Inflammatory macrophage (primary cell): ENCODE measurements around the gene FAM168B.
"Not testable (repeated sequence)": the region's sequence is repeated elsewhere in the genome, so short reads cannot be mapped to it uniquely, and the experiment has no call there.

Experiments used
- DNase-seq, 2 donors: peaks; one replicate each; pipeline ENCODE4 v3.0.0-alpha.2; 2020 to 2022

Gene FAM168B

DNA sequence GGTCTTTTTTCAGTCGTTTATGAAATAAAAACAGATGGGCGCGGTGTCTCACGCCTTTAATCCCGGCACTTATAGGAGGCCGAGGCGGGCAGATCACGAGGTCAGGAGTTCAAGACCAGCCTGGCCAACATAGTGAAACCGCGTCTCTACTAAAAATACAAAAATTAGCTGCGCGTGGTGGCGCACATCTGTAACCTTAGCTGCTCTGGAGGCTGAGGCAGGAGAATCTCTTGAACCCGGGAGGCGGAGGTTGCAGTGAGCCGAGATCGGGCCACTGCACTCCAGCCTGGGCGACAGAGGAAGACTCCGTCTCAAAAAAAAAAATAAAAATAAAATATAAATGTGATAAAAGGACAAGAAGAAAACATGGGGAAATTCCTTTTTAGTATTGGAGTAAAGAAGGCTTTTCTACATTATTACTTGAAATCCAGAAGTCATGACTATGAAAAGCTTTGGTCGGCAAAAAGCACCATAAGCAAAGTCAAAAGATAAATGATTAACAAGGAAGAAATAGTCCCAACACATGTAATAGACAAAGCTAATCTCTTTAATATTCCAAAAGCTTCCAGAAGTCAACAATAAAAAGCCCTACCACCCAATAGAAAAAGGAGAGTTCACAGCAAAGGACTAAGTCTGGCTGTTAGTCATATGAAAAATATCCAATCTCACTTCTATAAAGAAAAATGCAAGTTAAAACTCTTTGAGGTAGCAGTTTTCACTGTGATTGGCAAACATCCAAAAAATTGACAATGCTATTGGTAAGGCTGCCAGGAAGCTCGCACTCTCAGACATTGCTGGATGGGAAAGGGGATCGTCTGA lies 1.4 kb upstream of the FAM168B start:
- DNase-seq, result no peak

DNA sequence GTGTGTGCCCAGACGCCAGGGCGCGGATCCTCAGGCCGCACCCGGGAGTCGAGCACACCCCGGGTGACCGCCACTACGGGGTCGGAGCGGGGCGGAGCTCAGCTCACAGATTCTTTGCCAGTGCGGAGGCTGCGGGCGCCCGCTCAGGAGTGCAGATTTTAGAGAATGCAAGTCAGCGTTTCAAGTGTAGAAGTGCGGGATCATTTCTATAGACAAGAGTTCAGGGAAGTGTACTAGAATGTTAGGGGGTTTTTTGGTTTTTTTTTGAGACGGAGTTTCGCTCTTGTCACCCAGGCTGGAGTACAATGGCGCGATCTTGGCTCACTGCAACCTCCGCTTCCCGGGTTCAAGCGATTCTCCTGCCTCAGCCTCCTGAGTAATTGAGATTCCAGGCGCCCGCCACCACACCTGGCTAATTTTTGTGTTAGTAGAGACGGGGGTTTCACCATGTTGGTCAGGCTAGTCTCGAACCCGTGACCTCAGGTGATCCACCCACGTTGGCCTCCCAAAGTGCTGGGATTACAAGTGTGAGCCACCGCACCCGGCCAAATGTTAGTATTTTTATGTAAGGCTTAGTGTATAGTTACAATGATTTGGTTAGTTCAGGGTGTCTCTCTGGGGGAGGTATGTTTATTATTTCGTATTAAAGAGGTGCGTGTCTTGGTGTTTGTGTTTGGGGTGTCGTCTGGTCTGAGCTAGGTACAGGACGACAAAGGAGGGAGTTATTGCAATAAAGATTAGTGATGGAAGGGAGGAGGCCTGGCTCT lies 619 bp upstream of the FAM168B start:
- DNase-seq, result peak in 1 of 2 donors; percentile 78

DNA sequence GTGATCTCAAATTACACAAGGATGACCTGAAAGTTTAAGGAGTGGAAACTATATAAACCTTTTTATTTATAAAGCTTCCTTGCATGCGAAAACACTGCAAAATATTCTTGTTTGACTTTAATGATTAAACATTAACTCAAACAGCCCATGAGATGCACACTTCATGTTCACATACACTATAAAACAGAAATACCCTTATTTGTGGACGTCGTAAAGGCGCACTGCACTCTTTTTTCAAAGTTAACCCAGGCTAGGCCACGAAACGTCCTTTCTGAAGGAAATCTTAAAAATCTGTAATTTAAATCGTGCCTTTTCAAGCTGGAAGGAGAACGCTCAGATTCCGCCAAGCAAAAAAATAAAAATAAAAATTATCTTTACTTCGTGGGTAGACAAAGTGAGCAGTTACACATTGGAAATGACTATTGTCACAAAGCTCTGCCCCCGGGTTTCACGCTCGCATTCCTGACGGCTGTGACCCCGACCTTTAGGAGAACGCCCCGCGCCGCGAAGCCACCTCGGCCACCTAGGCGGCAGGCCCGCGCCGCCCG lies 728 bp downstream of the FAM168B start:
- DNase-seq, result no peak

DNA sequence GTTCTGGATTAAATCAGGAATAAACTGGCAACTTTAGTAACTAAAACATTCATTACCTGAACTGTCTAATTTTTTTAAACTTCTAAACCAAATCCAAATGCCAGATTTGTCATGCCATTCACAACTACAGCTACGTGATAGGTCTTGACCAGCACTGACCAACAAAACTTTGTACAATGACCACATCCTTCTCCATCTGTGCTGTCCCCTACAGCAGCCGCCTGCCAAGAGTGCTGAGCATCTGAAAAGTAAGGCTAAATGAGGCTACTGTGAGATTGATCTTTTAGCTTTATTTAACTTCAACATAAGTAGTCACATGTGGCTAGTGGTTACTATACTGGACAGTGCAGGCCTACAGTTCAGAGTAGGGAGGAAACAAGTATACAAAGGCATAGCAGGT lies 7.6 kb downstream of the FAM168B start:
- no peak for DNase-seq

DNA sequence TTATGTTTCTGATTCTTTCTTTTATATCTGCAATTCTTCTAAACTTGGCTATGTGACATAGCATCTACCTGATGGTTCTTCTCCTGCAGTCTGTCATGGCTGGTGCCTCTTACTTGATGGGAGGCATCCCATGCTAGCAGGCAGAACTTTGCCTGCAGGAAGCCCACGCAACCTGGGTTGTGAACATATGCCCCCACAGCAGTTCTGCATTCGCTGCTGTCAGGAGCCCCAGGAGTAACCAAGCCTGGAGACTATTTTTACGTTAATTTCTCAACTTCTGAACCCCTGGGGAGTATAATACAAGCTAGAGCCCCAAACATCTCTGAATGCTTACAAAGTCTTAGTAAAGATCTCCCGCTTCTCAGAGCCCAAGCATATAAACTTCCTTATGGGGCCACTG lies 12.1 kb downstream of the FAM168B start:
- no peak for DNase-seq

DNA sequence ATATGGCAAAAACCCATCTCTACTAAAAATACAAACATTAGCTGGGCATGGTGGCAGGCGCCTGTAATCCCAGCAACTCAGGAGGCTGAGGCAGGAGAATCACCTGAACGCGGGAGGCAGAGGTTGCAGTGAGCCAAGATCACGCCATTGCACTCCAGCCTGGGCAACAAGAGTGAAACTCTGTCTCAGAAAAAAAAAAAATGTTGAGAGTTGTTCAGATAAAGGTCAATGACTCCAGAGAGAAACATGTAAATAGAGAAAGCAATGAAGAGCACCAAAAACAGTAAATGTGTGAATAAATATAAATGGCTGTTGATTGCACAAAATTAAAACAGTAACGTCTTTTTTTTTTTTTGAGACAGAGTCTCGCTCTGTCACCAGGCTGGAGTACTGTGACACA lies 13.3 kb downstream of the FAM168B start:
- not testable (repeated sequence) for DNase-seq

DNA sequence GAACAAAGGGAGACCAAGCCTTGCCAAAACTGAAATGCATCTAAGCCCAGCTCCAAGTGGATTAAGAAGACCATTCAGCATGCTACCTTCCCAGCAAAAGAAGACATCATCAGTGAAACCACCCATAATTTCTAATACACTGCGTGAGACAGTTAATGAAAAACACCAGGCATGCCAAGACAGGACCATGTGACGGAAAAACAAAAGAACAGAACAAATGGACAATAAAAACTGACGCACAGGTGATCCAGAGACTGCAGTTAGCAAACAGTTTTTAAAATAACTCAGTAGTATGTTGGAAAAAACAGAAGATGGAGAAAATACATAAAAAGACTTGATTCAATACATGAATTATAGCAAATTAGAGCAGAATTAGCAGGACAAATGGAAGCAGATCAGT lies 15.3 kb downstream of the FAM168B start:
- DNase-seq, result no peak

DNA sequence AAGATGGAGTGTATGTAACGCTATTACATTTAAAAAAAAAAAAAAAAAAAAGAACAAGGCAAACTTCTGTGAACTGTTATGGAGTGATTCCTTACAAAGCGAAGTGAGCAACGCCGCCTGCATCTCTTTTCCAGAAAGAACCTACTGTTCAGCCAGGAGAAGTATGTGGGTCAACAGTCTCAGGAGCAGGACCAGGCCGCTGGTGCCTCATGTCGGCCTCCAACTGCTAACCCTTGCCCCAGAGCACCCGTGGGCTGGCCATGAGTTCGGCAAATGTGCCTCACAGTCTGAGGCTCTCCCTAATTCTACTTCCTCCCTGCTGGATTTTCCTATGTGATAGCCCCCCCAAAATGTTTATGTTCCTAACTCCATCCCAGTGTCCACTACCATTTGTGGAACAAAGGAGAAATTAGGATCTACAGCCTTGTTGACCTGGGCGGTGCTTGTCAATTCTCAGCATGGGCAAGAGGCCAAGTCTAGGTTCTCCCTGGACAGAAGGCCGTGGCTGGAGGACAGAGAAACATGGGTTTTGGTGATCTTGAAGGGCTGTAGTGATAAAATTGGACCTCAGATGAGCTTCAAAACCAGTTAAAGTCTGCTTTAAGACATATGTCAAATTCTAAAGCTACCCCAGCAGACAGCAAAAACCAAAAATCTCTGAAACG lies 15.9 kb downstream of the FAM168B start:
- peak in 1 of 2 donors; percentile 8 for DNase-seq

DNA sequence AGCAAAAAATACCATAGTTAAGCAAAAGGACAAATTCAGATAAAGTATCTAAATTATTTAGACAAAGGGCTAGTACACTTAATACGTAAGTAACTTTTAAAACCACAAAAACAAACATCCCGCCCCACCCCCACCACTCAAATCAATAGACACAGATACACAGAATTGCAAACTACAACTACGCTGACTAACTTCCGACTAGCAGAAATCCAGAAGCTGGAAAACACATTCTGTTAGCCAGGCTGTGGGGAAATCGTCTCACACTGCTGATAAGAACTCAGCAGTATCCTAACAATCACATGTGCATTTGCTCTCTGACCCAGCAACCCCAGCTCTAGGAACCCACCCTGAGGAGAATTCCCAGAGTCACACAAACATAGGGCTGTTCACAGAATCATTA lies 16.6 kb downstream of the FAM168B start:
- no peak for DNase-seq

DNA sequence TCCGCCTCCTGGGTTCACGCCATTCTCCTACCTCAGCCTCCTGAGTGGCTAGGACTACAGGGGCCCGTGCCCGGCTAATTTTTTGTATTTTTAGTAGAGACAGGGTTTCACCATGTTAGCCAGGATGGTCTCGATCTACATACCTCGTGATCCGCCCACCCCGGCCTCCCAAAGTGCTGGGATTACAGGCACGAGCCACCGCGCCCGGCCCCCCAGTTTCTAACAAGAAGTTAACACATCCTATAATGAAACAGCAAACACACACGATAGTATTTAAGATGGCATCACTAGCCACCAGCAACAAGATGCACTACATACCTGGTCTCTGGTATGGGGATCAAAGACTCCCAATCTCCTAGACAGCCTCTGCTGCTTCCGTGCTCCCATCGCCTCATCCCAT lies 17.7 kb downstream of the FAM168B start:
- not testable (repeated sequence) for DNase-seq

DNA sequence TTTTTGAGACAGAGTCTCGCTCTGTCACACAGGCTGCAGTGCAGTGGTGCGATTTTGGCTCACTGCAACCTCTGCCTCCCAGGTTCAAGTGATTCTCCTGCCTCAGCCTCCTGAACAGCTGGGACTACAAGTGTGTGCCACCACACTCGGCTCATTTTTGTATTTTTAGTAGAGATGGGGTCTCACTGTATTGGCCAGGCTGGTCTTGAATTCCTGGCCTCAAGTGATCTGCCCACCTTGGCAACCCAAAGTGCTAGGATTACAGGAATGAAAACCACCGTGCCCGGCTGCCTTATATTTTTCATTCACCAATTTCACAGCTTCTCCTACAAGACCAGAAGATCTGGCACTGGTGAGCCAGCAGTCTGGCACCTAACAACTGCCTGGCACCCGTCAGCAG lies 25.1 kb downstream of the FAM168B start:
- DNase-seq, result not testable (repeated sequence)

DNA sequence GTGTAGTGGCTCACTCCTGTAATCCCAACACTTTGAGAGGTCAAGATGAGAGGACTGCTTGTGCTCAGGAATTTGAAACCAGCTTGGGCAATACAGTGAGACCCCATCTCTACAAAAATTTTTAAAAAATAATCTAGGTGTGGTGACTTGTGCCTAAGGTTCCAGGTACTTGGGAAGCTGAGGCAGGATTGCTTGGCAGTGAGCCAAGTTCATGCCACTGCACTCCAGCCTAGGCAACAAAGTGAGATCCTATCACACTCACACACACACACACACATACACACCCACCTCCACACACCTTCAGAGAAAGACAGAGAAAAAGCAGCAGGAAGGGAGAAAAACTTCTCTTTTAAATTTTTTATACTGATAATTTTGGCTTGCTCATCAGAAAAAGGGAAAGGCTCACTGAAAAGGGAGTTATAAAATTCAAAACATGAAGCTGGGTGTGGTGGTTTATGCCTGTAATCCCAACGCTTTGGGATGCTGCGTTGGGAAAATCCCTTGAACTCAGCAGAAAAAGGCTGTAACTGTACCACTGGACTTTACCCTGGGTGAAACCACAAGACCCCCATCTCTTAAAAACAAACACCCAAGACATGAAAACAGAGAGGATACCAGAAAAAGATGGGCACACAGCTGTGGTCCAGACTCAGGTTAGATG lies 25.7 kb downstream of the FAM168B start:
- no peak for DNase-seq

DNA sequence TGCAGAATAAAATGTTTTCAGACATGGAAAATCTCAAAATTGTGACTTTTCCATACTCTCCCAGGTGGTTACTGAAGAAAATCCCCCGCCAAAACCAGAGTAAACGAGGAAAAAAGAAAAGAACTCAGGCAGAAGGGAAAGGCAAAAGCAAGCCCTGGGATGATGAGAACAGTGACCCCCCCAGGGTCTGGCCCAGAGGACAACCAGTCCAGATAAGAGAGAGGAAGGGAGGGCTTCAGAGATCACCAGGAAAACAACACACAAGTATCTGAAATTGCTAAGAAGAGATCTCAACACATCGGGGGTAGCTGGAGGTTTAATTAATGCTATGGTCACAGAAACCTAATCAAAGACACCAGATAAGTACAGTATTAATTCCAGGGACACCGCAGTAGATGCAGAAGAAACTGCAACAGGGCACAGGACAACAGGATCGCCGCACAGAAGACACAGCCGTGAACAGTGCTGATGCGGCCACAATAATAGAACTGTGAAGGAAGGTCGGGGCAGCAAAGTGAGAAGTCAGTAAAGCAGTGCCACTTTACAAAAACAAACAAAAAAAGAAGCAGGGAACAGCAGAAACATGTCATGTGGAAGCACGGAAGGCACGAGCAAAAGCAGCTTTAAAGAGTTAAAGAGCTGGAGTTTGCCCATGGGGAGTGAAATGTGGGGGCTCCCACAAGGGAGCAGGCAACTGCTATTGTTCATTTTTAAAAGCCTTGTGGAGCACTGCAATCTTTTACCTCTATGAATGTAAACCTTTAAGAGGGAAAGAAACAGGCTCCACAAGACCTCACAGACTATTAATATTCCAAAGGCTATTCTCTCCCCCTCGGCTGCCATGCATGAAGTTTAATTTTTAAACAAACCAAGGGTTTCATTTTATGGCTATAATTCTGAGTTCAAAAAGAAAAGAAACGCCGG lies 28.4 kb downstream of the FAM168B start:
- DNase-seq, result no peak

DNA sequence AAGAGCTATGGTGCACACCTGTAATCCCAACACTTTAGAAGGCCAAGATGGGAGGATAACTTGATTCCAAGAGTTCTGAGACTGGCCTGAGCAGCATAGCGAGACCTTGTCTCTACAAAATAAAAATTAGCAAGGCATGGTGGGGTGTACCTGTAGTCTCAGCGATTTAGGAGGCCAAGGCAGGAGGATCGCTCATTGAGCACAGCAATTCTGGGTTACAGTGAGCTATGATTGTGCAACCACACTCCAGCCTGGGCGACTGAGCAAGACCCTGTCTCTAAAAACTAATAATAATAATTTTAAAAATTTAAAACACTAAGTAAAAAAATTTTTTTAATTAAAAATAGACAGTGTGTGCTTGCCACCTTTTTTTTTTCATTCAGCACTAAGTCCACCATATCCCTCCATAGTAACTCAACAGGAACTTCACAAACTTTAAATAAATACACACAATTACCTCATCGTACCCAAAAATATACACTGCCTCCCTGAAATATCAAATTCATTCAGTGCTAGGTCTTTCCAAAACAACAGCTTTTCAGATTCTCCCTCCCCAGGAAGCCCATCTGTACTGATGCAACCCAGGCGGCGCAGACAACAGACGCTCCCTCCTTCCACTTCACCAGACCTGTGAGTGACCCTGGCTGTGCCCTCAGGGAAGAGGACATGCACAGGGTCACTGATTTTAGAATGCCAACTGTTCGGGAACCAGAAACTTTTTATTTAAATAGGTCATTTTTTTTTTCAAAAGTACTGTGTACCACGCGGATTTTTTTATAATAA lies 29.6 kb downstream of the FAM168B start:
- DNase-seq, result no peak

DNA sequence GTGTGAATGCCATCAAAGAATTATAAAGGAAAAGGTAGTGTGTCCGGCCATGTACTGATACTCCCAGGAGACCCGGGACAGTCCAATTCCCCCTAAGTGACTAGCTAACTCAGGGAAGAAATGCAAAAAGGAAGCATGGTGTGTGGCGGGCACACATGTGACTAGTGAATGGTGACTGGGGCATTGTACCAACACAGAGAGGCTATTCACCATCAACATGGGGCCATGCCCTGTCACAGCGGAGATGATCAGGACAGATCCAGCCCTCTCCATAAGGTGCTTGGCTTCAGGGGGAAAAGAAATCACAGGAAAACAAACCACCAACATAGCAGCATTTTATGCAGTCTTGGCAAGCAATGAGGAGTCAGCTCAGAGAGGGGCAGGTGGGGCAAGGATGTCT lies 34.3 kb downstream of the FAM168B start:
- no peak for DNase-seq

DNA sequence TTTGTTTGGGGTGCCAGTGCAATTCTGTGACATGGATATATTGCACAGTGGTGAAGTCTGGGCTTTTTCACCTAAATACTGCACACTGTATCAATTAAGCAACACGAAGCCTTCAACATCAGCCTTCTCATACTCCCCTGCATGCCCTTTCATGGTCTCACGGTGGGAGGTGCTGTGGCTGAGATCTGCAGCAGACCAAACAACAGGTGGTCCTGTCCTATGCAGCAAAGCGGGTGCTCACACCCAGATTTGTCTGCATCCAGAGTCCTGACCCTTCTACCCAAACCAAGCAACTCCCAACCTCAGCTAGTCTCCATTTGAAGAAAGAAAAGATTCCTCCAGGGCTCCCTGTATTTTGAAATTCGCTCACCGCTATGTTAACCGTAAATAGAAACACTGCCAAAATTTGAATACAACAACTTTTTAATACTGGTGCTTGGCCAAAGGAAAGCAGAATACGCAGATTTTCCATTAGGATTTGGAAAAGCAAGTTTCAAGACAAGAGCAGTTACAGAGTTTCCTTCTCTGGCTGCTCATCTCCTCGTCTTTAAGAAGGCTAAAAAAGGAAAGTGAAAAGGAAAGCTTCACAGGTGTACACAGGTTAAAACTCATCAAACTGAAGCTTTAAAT lies 34.9 kb downstream of the FAM168B start:
- no peak for DNase-seq

DNA sequence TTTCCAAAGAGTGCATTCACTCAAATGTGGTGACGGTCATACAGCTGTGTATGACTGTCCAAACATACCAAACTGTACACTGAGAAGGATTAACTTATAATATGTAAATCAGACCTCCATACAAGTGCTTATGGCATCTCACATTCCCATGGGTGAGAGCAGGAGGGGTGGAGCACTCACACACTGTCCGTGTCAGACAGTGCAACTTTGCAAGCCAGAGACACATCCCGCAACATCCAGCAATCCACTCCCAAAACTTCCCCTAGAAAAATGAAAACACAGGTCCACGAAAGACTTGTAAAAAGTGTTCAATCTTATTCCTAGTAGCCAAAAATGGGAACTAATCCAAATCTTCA lies 36.4 kb downstream of the FAM168B start:
- no peak for DNase-seq

DNA sequence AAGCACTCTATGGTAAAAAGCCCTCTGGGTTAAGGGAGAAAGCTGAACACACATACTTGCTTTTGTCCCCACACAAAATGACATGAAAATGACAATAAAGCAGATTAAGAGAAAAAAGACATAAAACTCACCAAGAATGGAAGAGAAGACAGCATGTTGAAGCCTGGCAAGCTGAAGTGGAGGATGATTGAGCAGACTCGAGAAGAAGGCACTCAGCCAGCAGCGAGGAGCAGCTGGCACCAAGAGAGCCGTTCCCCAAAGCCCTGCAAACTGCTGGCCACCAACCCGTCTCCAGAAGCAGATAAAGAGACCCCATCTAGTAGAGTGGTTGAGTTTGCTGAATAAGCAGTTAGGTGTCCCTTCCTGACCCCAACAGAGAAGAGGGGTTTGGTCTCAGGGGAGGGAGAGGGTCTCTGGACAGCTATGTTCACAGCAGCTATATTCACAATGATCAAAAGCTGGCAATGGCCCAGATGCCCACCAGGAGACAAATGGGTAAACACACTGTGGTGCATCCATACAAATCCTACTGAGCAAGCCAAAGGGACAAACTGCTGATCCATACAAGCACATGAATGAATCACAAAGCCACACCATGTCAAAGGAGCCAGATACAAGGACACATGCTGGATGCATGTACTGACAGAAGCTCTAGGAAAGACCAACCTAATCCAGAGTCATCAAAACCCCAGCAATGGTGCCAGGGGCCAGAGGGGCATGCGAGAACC lies 36.9 kb downstream of the FAM168B start:
- DNase-seq, result no peak
